K562 (cell line): ENCODE data around the gene RNGTT. TPM values are rescaled to one million over a fixed set of nuclear protein-coding genes. Genes with fewer than 3 reads are reported as not detected.

ENCODE experiments used
- ATF3 ChIP-seq, 2 experiments: fragments of 450-650 bp in 1 of 2; sonication (generic) in 1 of 2; formaldehyde crosslinking in 1 of 2; IDR thresholded peaks in 1 of 2; conservative IDR thresholded peaks in 1 of 2; 2 replicates each; pipeline versions ENCODE4 v1.6.1 to v1.8.1; 2016 to 2023; ENCODE audit warnings: mild to moderate bottlenecking in 2 of 2, moderate library complexity in 2 of 2, inconsistent platforms in 1 of 2, missing genetic modification reagents in 1 of 2
- CC2D1A ChIP-seq: fragments of 450-650 bp; IDR thresholded peaks from 2 replicates; pipeline ENCODE4 v1.6.1; 2017; ENCODE audit warnings: mild to moderate bottlenecking
- CREB3 ChIP-seq: fragments of 450-650 bp; conservative IDR thresholded peaks from 2 replicates; pipeline ENCODE4 v1.6.1; 2016; ENCODE audit warnings: missing genetic modification characterization, low read depth, mild to moderate bottlenecking, missing compliant biosample characterization, moderate library complexity
- GTF2B ChIP-seq: IDR thresholded peaks from 2 replicates; pipeline ENCODE4 v1.6.1; 2011; ENCODE audit not compliant: insufficient read length; ENCODE audit errors: extremely low read depth
- NCOA6 ChIP-seq: fragments of 450-650 bp; IDR thresholded peaks from 2 replicates; pipeline ENCODE4 v1.6.1; 2017; ENCODE audit warnings: mild to moderate bottlenecking
- NFE2L1 ChIP-seq: fragments of 450-650 bp; IDR thresholded peaks from 2 replicates; pipeline ENCODE4 v1.6.1; 2016; ENCODE audit warnings: missing genetic modification characterization, low read depth, mild to moderate bottlenecking, missing compliant biosample characterization, moderate library complexity, borderline replicate concordance
- NFIX ChIP-seq: fragments of 250-450 bp; sonication (Bioruptor Pico); IDR thresholded peaks from 2 replicates; pipeline ENCODE4 v1.4.0; 2020; ENCODE audit warnings: low read depth, mild to moderate bottlenecking, moderate library complexity
- NFYB ChIP-seq: IDR thresholded peaks from 2 replicates; pipeline ENCODE4 v1.6.1; 2011; ENCODE audit warnings: mild to moderate bottlenecking, moderate library complexity; ENCODE audit not compliant: insufficient read length; ENCODE audit errors: extremely low read depth
- OTX1 ChIP-seq: fragments of 450-650 bp; formaldehyde crosslinking; IDR thresholded peaks from 2 replicates; pipeline ENCODE4 v1.4.0; 2022; ENCODE audit warnings: mild to moderate bottlenecking
- SMAD4 ChIP-seq: fragments of 250-450 bp; sonication (Bioruptor Pico); conservative IDR thresholded peaks from 2 replicates; pipeline ENCODE4 v1.8.0; 2021; ENCODE audit warnings: inconsistent platforms, mild to moderate bottlenecking, moderate library complexity
- THRB ChIP-seq: fragments of 450-650 bp; formaldehyde crosslinking; conservative IDR thresholded peaks from 2 replicates; pipeline ENCODE4 v1.4.0; 2022; ENCODE audit warnings: mild to moderate bottlenecking, missing genetic modification characterization
- ZMIZ1 ChIP-seq, 2 experiments: fragments of 150-350 bp in 1 of 2; IDR thresholded peaks; 2 replicates each; pipeline ENCODE4 v1.6.1; 2012 to 2016; ENCODE audit warnings: low read depth in 2 of 2, low read length in 2 of 2, mild to moderate bottlenecking in 1 of 2, moderate library complexity in 1 of 2
- ZNF395 ChIP-seq: fragments of 200-800 bp; sonication (Bioruptor generic); IDR thresholded peaks from 2 replicates; pipeline ENCODE4 v1.6.1; 2017; ENCODE audit warnings: missing genetic modification characterization, missing compliant biosample characterization
- ZNF644 ChIP-seq: fragments of 200-800 bp; sonication (Bioruptor generic); IDR thresholded peaks from 2 replicates; pipeline ENCODE4 v1.6.1; 2016; ENCODE audit warnings: low read depth, missing genetic modification characterization, missing compliant biosample characterization
- ZNF76 ChIP-seq: fragments of 250-450 bp; sonication (Bioruptor Pico); IDR thresholded peaks from 2 replicates; pipeline ENCODE4 v1.4.0; 2020; ENCODE audit warnings: mild to moderate bottlenecking, moderate library complexity, borderline replicate concordance
- polyA plus RNA-seq, 8 experiments: library from polyadenylated mRNA; depleted of rRNA in 4 of 8; stranded (reverse) in 5 of 8; unstranded in 3 of 8; fragments of >200 nt; fragmentation: Nextera tagmentation in 2 of 8; fragmentation: Illumina TruSeq in 1 of 8; extraction: Ambion mirVana in 2 of 8; extraction: Trizol in 1 of 8; gene quantifications; 2 replicates each; pipeline versions ENCODE4 v1.2.1 to v1.2.3, GENCODE V29; 2011 to 2014; ENCODE audit warnings: inconsistent platforms in 1 of 8, missing spikeins in 1 of 8
- total RNA-seq, 7 experiments: library from RNA; depleted of rRNA in 6 of 7; stranded (reverse); fragments of >200 nt in 6 of 7; fragmentation: Illumina TruSeq in 2 of 7; extraction: Trizol in 2 of 7; gene quantifications; 2 replicates each; pipeline versions ENCODE4 v1.2.1 to v1.2.3, GENCODE V29; 2011 to 2021; ENCODE audit warnings: low replicate concordance in 1 of 7

The RNGTT gene
- total and polyA plus RNA-seq, 9 of the 15 experiments (the other 6 are each of a cell fraction or from before 2014, with no cell fraction given) = 6.1 to 31.7 (median 19.5) TPM

GRCh38 chr6:89008815-89009374 lies 45.5 kb upstream of the RNGTT start (continued):
- TF ChIP-seq ZMIZ1 (IDR thresholded peaks at IDR 0.05; ENCODE audit: low read depth in 2 of 2, low read length in 2 of 2) (no peak), NCOA6 (no peak), NFIX (CRISPR knock-in tag) (peak; percentile 14; the same call in 1 of the 2 replicates), OTX1 (CRISPR knock-in tag) (peak; percentile 78; the same call in 1 of the 2 replicates), ATF3 (IDR thresholded peaks at IDR 0.05) (no peak), ATF3 (CRISPR knock-in tag; conservative IDR thresholded peaks at IDR 0.05) (no peak), ZNF395 (peak; percentile 69; the same call in 1 of the 2 replicates), CC2D1A (no peak), SMAD4 (CRISPR knock-in tag) (peak; percentile 95), ZNF644 (tag) (peak; percentile 88), CREB3 (tag) (peak; percentile 98), THRB (CRISPR knock-in tag) (peak; percentile 31; the same call in 1 of the 2 replicates), NFYB (no peak), ZNF76 (CRISPR knock-in tag) (peak; percentile 95), GTF2B (no peak), NFE2L1 (tag) (peak; percentile 39; the same call in 1 of the 2 replicates)
